ENCODE measurements around the gene P2RY1.

Gene P2RY1

GRCh38 chr3:152828075-152828840 is 6.7 kb upstream of the P2RY1 start:
- TF ChIP-seq CTCF (IDR thresholded peaks at IDR 0.05; ENCODE audit: low read depth, low read length), result no peak
- no peak overlapping the region for H3K4me3 ChIP-seq (ENCODE audit: low read depth, low read length)

GRCh38 chr3:152830245-152830644 is 4.7 kb upstream of the P2RY1 start:
- TF ChIP-seq CTCF (IDR thresholded peaks at IDR 0.05; ENCODE audit: low read depth, low read length), result no peak
- H3K4me3 ChIP-seq (ENCODE audit: low read depth, low read length), result no peak overlapping the region

- no peak overlapping the region for H3K4me3 ChIP-seq (ENCODE audit: low read depth, low read length)
- TF ChIP-seq CTCF (IDR thresholded peaks at IDR 0.05; ENCODE audit: low read depth, low read length), result no peak
Observed at GRCh38 chr3:152832046-152832445, 2.9 kb upstream of the P2RY1 start.

- H3K4me3 ChIP-seq (ENCODE audit: low read depth, low read length), result no peak overlapping the region
- TF ChIP-seq CTCF (IDR thresholded peaks at IDR 0.05; ENCODE audit: low read depth, low read length), result no peak
Observed at GRCh38 chr3:152833089-152833488, 1.8 kb upstream of the P2RY1 start.

- peak overlapping the region; percentile 39 for H3K4me3 ChIP-seq (ENCODE audit: low read depth, low read length)
- no peak for TF ChIP-seq CTCF (IDR thresholded peaks at IDR 0.05; ENCODE audit: low read depth, low read length)
Observed at GRCh38 chr3:152834191-152834775, 648 bp upstream of the P2RY1 start.

GRCh38 chr3:152835601-152836102 is 721 bp downstream of the P2RY1 start:
- peak overlapping the region; percentile 39 for H3K4me3 ChIP-seq (ENCODE audit: low read depth, low read length)
- no peak for TF ChIP-seq CTCF (IDR thresholded peaks at IDR 0.05; ENCODE audit: low read depth, low read length)

- TF ChIP-seq CTCF (IDR thresholded peaks at IDR 0.05; ENCODE audit: low read depth, low read length), result no peak
- H3K4me3 ChIP-seq (ENCODE audit: low read depth, low read length), result no peak overlapping the region
Observed at GRCh38 chr3:152836269-152836668, 1.3 kb downstream of the P2RY1 start.

All from WI38 (cell line).